ENCODE data around the gene THSD4. TPM values are rescaled to one million over a fixed set of nuclear protein-coding genes. Genes with fewer than 3 reads are reported as not detected.

The THSD4 gene
- total and polyA plus RNA-seq, 2 of the 8 experiments (the other 6 are each of a cell fraction or from before 2014, with no cell fraction given): 2.5 to 6.2 TPM

DNA sequence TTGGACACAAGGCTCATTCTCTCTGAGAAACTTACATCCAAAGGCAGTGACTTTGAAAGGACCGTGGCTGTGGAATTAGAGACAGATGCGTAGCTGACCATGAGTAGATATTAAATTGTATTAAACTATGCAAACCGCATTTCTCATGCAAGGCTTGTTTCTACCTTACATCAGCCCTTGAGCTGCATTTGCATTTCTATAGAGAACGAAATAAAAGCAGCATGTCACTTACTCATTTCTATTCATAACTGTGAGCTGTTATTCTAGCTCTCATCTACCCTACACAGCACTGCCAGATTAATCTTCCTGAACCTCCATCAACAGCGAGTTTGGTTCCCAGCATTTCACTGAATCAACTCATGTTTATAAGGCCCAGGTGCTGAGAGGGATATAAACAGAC lies 72.3 kb downstream of the THSD4 start (continued):
- TF ChIP-seq, protein P1, sequence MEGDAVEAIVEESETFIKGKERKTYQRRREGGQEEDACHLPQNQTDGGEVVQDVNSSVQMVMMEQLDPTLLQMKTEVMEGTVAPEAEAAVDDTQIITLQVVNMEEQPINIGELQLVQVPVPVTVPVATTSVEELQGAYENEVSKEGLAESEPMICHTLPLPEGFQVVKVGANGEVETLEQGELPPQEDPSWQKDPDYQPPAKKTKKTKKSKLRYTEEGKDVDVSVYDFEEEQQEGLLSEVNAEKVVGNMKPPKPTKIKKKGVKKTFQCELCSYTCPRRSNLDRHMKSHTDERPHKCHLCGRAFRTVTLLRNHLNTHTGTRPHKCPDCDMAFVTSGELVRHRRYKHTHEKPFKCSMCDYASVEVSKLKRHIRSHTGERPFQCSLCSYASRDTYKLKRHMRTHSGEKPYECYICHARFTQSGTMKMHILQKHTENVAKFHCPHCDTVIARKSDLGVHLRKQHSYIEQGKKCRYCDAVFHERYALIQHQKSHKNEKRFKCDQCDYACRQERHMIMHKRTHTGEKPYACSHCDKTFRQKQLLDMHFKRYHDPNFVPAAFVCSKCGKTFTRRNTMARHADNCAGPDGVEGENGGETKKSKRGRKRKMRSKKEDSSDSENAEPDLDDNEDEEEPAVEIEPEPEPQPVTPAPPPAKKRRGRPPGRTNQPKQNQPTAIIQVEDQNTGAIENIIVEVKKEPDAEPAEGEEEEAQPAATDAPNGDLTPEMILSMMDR (IDR thresholded peaks at IDR 0.05; ENCODE audit: control extremely low read depth in 1 of 3, insufficient read depth in 1 of 3, low read depth in 1 of 3, low read length in 3 of 3): no peak
- TF ChIP-seq RBBP5 (IDR thresholded peaks at IDR 0.05; ENCODE audit: borderline replicate concordance, low read depth, low read length): no peak
- no peak for TF ChIP-seq SIX5 (IDR thresholded peaks at IDR 0.05; ENCODE audit: low read depth, low read length)

Data from H1 (cell line).